GM19397 (cell line): ENCODE measurements around the gene GOLGA7B.
"Not testable (repeated sequence)": the region's sequence is repeated elsewhere in the genome, so short reads cannot be mapped to it uniquely, and the experiment has no call there.

Experiments
- ATAC-seq: cut with Tn5 transposase; IDR thresholded peaks from one replicate; pipeline ENCODE4 v1.9.1; 2021; ENCODE audit warnings: mild to moderate bottlenecking, moderate library complexity; ENCODE audit not compliant: unreplicated experiment

The GOLGA7B gene

DNA sequence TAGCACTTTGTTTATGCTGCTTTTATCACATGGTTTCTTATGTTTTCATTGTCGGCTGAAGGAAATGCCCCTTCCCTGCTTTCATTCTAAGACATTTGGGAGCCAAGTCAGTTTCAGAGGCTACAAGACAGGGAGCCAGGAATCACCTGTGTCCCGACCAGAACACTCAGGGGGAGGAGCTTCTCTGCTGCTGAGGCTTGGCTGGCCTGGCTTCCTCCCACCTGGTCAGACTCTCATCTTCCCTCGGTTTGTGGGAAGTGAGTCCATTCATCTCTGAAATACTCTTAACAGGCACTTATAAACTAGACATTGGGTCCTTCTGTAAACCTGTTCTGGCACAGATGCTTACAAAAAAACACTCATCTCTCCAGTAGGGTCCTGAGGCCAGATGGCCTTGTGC lies 19.6 kb upstream of the GOLGA7B start:
- no peak for ATAC-seq

DNA sequence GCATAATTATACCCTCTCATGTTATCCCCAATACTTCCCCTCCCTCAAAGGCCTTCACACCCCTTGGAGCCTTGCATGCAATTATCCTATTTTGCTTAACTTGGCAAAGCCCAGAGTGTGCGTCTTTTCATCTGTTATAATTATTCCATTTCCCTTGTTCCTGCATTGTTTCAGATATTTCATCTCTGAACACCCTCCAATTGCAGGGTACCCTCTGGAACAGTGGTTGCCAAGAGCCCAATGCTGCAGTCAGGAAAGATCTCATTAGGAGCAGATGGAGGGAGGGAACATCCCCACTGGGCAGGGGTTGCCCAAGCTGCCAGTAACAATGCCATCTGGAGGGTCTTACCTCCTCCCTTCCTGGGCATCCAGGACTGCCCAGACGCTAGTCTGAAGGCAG lies 18.4 kb upstream of the GOLGA7B start:
- no peak for ATAC-seq

DNA sequence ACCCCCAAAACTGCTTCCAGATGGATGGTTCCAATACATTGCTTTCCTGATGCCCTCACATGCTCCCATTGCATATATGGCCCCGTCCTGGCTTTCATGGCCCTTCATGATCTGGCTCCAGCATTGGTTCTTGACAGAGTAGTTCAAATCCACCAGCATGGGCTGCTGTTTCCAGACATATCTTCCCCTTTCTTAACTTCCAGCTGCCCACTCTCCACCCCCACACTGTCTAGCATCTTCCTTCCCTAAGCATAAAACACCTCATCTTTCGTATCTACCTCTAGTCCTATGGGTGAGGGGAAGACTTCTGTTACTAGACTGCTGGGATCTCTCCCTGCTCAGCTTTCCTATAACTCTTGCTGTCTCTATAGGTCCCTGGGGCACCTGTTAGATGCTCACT lies 13.2 kb upstream of the GOLGA7B start:
- ATAC-seq, result no peak

DNA sequence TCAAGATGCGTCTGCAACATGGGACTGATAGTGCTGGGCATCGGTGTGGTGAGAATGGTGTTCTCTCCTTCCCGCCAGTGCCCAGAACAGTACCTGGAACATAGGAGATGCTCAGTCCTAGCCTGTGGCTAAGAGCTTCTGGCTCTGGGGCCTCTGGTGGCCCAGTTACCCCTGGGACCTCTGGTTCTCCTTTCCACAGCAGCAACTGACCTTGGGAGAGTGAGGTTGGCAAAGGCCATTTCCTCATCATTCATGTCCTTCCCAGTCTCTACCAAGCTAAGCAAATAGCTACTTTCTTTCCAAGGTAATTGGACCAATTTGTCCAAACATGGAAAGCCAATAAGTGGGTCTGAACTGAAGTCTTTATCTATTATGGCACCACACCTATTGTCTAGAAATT lies 11.6 kb upstream of the GOLGA7B start:
- no peak for ATAC-seq

DNA sequence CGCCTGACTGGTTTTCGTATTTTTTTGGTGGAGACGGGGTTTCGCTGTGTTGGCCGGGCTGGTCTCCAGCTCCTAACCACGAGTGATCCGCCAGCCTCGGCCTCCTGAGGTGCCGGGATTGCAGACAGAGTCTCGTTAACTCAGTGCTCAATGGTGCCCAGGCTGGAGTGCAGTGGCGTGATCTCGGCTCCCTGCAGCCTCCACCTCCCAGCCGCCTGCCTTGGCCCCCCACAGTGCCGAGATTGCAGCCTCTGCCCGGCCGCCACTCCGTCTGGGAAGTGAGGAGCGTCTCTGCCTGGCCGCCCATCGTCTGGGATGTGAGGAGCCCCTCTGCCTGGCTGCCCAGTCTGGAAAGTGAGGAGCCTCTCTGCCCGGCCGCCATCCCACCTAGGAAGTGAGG lies 8.5 kb upstream of the GOLGA7B start:
- ATAC-seq, result not testable (repeated sequence)

DNA sequence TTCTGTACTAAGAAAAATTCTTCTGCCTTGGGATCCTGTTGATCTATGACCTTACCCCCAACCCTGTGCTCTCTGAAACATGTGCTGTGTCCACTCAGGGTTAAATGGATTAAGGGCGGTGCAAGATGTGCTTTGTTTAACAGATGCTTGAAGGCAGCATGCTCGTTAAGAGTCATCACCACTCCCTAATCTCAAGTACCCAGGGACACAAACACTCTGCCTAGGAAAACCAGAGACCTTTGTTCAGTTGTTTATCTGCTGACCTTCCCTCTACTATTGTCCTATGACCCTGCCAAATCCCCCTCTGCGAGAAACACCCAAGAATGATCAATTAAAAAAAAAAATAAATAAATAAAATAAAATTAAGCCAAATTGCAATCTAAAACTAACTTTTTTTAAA lies 7.5 kb upstream of the GOLGA7B start:
- not testable (repeated sequence) for ATAC-seq

DNA sequence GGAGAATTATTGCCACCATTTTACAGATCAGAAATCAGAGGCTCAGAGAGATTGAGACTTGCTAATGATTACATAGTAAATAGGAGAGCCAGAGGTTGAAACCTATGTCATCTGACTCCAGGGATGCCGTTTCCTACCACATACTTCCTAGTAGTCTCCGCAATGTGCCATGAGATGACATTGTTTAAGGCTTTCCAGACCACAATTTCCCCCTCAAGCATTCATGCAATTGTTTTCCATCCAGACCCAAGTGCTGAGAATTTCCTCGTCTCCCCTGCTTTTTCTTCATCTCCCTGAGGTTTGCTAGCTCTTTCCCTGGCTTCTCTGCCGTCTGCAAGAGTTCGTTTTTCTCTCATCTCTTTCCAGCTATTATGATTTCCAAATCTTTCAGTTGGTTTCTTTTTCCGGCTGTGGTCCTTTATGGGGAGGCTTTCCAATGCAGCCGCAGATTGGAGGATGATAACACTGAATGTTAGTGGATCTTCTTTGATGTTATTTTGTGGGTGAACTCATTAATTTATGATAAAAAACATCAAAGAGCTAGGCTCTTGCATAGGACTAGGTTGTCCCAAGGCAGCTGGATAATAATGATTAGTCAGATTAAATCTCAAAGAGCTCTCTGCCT lies 6.9 kb upstream of the GOLGA7B start:
- no peak for ATAC-seq

DNA sequence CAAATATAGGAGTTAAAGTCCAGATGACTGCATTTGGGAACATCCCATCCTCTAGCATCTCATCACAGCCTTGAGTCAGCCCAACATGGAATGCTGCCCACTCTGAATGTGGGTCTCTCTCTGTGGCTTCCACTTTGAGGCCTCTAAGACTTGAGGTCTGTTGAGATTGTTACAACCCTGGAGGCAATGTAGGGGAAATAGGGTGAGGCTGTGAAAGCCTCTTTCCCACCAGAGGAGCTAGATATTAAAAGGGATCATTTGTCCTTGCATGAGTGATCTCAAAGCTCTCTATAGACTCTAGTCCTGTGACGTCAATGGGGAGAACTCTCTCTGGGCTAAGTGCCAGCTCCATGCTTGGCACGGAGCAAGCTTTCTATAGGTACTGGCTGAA lies 6.4 kb upstream of the GOLGA7B start:
- no peak for ATAC-seq

DNA sequence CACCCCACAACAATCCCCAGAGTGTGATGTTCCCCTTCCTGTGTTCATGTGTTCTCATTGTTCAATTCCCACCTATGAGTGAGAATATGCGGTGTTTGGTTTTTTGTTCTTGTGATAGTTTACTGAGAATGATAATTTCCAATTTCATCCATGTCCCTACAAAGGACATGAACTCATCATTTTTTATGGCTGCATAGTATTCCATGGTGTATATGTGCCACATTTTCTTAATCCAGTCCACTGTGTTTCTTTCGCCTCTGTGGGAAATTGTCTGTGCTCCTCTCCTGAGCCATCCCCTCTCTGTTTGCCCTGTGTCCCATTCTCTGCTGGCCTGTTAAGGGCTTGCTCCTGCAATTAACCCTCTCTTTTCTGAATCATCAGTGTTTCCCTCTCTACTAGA lies 5.7 kb upstream of the GOLGA7B start:
- not testable (repeated sequence) for ATAC-seq

DNA sequence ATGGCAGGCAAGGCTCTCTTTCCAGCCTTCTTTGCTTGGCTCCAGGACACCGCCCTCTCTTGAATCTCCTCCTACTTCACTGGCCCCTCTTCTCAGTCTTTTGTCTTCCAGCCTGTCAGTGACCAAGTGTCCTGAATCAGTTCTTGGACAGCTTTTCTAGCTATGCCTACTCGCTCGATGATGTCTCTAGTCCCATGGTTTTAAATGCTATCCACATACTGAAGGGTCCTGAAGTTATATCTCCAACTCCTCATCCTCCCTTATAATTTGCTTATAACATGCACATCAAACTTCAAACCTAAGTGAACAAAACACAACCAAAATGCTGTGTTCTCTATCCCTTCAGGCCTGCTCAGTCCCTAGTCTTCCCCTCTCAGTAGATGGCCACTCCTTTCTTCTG lies 5.0 kb upstream of the GOLGA7B start:
- ATAC-seq, result no peak

DNA sequence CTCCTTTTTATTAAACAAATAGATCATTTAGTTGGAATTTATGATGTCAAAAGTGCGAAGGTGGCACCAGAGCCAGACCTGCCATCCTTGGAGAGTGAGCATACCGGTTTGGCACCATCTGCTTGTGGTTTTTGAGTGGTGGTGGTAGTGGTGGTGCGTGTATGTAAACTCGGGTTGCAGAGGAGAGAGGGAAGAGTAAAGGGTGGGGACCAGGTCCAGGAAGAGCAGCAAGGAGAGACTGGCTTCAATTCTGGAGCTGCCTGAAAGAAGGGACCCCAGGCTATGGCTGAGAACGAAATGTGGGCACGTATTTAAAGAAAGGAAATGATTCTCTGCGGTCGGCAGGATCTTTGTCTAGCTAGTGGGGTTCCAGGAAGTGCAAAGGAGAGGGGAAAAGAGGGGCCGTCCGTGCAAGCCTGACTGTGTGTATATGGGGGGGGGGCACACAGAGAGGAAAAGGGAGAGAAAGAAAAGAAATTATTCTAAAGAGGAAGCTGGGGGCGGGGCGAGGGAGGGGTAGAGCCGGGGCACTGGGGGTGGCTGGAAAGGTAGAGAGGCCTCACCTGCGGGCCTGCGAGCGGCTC lies 448 bp upstream of the GOLGA7B start:
- ATAC-seq, result peak; percentile 27

DNA sequence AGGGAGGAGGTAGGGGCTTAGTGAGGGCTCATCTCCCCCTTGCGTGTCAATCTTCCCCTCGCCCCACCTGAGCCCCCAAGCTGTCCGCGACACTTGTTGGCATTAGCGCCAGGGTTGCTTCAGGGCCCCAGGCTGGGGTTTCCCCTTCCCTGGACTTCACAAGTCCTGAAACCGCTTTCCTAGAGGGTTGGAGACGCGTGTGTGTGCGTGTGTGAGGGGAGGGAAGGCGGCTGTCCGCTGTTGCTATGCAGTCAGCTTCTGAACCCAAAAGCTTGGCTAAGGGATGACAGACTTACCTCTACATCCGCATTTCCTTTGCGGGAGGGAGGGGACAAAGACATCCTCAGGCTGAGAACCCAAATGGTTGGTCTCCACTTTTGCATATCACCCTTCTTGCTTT lies 803 bp downstream of the GOLGA7B start:
- ATAC-seq, result no peak

DNA sequence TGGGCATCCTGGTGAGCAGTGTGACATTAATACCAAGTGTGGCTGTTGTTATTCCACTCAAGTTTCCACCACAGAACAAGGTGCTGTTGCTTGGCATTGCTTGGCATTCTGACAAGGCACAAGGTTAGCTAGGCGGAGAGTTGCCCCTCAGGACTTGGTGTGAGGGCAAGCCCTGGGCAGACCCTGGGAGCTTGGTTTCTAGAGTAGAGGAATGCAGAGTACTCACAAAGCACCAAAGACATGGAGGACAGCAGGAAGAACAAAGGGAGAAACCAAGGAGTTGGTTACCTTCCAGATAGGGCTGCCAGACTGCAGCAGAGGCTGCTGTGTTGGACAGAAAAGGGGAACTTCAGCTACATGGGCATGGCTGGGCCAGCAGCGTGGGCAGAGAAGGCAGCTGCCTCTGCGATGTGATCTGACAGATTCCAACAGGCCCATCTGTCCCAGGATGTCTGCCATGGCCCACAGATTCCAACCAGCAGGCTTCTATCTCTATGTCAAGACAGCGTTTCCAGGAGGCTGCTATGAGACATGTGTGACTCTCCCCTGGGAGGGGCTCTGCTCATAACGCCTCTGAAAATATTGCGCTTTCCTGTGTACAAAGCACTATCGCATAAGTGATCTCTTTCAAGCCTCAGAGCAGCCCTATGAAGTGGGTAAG lies 1.8 kb downstream of the GOLGA7B start:
- no peak for ATAC-seq

DNA sequence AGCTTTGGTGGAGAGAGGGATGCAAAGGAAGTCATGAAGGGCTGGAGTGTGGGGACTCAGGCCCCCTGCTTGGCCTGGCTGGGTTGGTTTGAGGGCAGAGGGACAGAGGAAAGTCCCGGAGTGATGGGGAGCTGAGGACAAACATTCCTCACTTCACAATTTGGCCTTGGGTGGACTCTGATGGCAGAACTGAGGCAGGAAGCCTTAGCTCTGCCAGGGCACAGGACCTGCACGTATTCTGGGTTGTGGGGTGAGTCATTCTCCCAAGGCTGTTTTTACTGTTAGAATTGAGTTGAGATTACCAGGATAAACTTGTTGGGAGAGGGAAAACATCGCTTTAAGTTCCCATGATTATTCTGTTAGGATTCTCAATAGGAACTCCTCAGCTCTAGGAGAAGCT lies 2.6 kb downstream of the GOLGA7B start:
- ATAC-seq, result no peak

DNA sequence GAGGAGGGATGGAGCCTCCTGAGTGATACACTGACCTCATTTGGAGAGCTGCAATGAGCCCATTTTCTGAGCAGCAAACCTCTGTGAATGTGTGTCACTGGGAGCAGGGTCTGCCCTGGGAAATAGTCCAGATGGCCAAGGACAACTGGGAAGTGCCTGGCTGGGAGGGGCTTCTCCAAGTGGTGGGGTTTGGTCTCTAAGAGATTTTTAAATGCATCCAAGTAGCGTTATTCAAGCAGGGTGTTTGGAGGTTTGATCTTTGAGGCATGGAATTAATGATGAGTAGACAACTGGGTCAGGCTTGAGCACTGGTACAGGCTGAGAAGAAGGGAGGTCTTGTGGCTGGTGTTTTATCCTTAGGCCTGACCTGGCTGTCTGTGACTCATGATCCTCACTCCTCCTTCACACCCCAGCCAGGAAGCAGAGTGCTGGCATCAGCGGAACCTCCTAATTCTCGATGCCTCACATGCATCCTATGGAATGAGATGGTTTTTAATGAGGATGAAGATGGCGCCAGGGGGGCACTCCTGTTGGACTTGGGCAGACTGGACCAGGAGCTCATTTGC lies 3.3 kb downstream of the GOLGA7B start:
- no peak for ATAC-seq

DNA sequence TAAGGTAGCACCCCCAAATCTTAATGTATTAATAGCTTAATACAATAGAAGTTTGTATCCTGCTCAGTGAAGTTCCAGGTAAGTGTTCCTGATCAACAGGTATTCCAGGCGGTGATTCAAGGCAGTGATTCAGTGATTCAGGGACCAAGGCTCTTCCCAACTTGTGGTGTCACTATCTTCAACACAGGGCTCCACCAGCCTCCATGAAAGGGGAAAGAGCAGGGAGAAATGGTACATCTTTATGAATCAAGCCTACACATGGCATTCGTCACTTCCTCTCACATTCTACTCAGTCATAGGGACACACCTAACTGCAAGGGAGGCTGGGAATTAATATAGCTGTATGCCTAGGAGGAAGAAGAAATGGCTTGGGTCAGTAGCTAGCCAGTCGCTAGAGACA lies 5.1 kb downstream of the GOLGA7B start:
- ATAC-seq, result no peak

DNA sequence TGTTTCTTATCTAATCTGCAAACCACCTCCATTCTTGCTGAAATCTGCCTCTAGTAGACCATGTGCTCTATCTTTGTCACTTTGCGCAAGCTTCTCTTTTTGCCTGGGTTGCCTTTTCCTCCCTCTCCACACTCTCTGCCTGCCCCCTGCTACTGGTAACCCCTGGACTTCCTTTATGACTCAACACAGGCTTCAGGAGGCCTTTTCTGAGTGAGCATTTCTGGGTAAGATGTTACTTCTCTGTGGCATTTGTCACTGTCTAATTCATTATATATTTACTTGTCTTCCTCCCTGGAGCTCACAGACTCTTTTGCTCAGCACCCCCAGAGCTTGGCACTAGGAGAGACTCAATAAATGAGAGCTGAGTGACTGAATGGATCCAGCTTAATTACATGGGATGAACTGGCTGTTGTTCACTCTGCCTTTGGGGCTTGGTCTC lies 8.4 kb downstream of the GOLGA7B start:
- ATAC-seq, result no peak

DNA sequence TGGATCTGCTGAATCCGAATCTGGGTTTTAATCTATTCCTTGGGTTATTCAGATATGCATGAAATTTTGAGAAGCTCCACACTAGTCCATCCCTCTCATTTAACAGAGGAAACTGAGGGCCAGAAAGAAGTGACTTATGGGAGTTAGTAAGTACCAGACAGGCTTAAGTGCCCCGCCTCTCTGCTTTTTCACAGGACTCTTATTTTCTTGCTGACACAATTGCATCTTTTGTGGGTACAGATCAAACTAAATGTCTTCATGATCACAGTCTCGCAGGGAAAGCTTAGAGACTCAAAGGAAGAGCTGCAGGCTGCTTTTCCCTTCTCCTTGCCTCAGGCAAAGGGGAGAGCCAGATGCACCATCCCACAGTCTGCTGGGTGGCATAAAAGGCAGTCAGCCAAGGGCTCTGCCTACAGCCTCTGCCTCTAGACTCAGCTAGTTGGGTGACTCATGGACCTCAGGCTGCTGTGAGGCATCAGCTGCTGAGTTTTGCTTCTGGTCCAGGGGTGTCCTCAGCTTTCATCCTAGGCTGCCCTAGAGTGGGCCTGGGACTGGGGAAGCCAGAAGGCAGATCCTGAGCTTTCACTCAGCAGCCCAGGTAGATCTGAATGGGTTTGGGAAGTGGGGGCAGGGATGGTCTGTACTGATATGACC lies 11.6 kb downstream of the GOLGA7B start:
- ATAC-seq, result no peak

DNA sequence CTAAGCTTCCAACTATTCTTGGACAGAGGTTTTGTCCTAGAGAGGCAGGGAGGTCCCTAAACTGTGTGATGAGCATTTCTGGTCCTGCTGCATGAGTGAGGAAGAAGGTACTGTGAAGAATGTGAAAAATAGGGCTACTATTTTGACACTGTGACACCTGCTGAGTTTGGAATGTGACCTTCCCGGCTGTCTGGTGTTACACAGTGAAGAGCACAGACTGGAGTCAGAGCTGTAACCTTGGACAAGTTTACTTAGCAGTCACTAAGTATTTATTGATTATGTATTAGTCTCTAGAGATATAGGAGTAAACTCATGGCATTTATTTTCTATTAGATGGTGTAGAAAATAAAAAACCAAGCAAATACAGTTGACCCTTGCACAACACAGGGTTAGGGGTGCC lies 12.3 kb downstream of the GOLGA7B start:
- ATAC-seq, result no peak

DNA sequence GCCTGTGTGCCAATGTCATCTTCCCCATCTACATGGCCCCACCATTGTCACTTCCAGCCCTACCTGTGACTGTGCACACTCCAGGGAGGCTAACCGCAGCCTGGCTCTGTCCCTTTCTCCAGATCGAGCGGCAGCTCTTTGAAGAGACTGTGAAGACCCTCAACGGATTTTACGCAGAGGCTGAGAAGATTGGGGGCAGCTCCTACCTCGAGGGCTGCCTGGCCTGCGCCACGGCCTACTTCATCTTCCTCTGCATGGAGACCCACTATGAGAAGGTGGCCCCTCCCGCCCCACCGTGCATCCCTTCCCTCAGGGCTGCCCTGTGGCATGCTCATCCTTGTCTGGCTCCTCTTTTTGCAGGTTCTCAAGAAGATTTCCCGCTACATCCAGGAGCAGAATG lies 14.2 kb downstream of the GOLGA7B start:
- ATAC-seq, result no peak

DNA sequence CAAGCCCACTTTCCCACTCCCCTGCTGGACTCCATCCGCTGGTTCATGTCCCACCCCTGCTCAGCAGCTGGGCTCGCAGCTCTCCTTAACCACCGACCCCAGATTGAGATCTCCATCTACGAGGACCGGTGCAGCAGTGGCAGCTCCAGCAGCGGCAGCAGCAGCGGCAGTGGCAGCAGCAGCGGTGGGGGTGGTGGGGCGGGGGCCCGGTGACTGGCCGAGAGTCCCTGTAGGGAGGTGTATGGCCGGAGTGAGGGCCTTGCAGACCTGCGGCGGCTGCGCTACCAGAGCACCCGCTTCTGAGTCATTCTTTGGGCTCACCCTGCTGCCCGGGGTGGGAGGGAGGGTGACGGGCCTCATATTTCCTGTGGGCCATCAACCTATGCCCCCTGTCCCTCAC lies 15.8 kb downstream of the GOLGA7B start:
- no peak for ATAC-seq
